GM18505 (cell line): Measurements from ENCODE around the gene NCDN.

Experiments used
- ATAC-seq: cut with Tn5 transposase; IDR thresholded peaks from one replicate; pipeline ENCODE4 v1.9.1; 2021; ENCODE audit not compliant: unreplicated experiment
- POLR2A ChIP-seq: IDR thresholded peaks from 4 replicates; pipeline ENCODE4 v1.6.1; 2011; ENCODE audit warnings: borderline replicate concordance; ENCODE audit not compliant: insufficient read depth, insufficient read length; ENCODE audit errors: extremely low read depth

The NCDN gene

DNA sequence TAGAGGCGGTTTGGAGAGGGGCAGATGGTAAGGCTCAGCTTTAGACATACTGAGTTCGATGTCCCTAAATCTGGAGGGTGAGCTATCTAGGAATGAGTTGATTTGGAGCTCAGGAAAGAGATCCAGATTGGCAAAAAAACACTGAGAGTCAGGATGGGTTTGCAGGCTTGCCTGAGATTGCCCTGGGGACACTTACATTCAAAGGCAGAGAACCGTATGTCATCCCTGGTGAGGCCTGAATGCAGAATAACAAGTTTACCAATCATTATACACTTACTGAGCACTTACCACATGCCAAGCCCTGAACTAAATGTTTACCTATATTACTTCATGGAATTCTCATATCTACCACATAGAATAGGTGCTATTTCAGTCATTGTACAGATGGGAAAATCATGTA, 43.0 kb downstream of the NCDN start:
- ATAC-seq: no peak
- no peak for TF ChIP-seq POLR2A

- no peak for TF ChIP-seq POLR2A
- no peak for ATAC-seq
These were observed 45.9 kb downstream of the NCDN start for GRCh38 chr1:35603468-35603867.

DNA sequence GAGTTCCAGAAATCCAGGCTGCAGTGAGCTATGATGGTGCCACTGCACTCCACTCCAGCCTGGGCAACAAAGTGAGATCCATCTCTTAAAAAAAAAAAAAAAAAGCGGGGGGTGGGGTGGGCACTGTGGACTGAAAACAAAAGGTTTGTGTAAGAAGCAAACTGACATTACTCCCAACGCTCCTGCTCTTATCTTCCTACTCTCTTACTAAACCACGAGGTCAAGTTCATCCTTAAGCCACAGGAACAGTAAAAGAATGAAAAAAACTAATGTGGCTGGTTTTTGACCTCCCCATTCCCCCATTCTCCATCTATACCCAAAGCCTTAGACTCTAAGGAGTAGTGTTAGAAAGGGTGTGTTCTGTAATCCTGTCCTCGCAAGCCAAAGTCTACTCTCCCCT, 46.3 kb downstream of the NCDN start:
- TF ChIP-seq POLR2A: no peak
- no peak for ATAC-seq

DNA sequence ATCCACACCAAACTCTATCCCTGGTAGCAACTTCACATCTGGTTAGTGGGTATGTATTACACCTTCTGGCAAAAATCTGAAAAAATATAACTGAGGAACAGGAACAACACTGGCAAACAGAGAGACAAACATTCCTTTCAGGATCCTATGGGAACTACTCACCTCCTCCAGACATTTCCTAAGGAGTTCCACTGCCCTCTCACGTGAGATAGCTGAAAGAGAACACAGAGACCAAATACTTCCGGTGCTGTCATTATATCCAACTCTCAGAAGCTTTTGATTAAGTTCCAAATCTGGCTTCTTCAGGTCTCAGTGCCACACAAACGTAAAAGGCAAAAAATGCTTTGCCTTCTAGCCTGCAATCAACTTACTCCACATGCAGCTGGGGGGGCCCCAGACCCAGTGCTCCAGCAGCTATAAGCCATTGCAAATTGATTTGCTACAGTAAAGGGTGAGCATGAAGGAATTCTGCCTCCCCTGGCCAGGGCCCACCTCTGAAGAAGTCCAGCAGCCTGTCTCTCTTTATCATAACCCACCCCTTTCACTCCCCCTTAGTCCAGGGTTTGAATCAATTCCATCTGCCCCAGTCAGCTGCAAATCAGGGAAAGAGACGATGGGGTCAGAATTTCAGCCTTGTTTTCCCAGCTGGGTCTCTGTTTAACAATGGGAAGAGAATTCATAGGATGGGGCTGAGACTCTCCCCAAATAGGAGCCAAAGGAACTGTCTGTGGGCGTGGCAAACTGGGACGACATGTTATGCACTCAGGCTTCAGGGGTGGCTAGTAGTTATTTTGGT, 47.7 kb downstream of the NCDN start:
- TF ChIP-seq POLR2A: no peak
- ATAC-seq: no peak

- no peak for ATAC-seq
- TF ChIP-seq POLR2A: no peak
These were observed 48.2 kb downstream of the NCDN start for GRCh38 chr1:35605867-35606182.

GRCh38 chr1:35611655-35612054, 54.1 kb downstream of the NCDN start:
- no peak for ATAC-seq
- TF ChIP-seq POLR2A: no peak

DNA sequence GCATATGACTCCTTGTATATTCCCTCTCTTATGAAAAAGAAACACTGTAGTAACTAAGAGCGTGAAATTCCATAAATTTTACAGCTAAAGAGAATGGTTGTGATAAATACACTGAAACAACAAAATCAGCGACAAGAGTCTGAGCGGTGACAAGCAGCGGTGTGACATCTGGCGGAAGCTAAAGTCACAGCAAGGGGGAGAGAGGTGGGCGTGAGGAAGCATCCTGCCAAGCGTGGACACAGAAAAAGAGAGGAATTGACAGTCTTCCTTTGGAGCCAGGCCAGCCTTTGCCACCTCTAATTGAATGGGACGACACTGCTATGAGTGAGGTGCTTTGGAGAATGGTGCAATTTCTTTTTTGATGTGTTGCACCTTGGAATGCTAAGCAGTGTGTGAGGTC, 57.8 kb downstream of the NCDN start:
- TF ChIP-seq POLR2A: no peak
- no peak for ATAC-seq
